Central memory CD8-positive, alpha-beta T cell (primary cell): ENCODE results near the gene AANAT.

Experiments
- ATAC-seq: fragments of 150-1000 bp; cut with Tn5 transposase; replicated peaks from 2 replicates; pipeline ENCODE4 v1.10.0; 2022; ENCODE audit warnings: mild to moderate bottlenecking, moderate FRiP score, moderate number of reproducible peaks; ENCODE audit not compliant: poor library complexity, severe bottlenecking; ENCODE audit errors: extremely low read depth
- DNase-seq, 2 donors: peaks; one replicate each; pipeline ENCODE4 v3.0.0; 2021; ENCODE audit warnings: low spot score in 2 of 2
- H3K27ac Mint-ChIP-seq: one replicate; pipeline ENCODE4 v1.8.0; 2022; ENCODE audit warnings: low read depth, mild to moderate bottlenecking, moderate library complexity, mixed read lengths
- H3K27me3 Mint-ChIP-seq: one replicate; pipeline ENCODE4 v1.8.0; 2022; ENCODE audit warnings: mixed read lengths
- H3K36me3 Mint-ChIP-seq: one replicate; pipeline ENCODE4 v1.8.0; 2022; ENCODE audit warnings: mild to moderate bottlenecking, moderate library complexity, mixed read lengths; ENCODE audit not compliant: insufficient read depth
- H3K4me1 Mint-ChIP-seq: one replicate; pipeline ENCODE4 v1.8.0; 2022; ENCODE audit warnings: mixed read lengths
- H3K4me3 Mint-ChIP-seq: one replicate; pipeline ENCODE4 v1.8.0; 2022; ENCODE audit warnings: mild to moderate bottlenecking, moderate library complexity, mixed read lengths
- H3K9me3 Mint-ChIP-seq: one replicate; pipeline ENCODE4 v1.8.0; 2022; ENCODE audit warnings: mixed read lengths

Gene AANAT

GRCh38 chr17:76462556-76463290 lies 4.7 kb upstream of the AANAT start:
- H3K27me3 Mint-ChIP-seq = no peaks in the 10 kb centered on the region
- DNase-seq = no peak
- H3K9me3 Mint-ChIP-seq = no peaks in the 10 kb centered on the region
- no peaks in the 10 kb centered on the region for H3K36me3 Mint-ChIP-seq
- no peak for ATAC-seq
- H3K4me1 Mint-ChIP-seq = peaks cover 9% of the 10 kb centered on the region
- H3K27ac Mint-ChIP-seq = no peak overlapping the region
- H3K4me3 Mint-ChIP-seq = no peak overlapping the region

GRCh38 chr17:76466775-76467130 lies 650 bp upstream of the AANAT start:
- Mint-ChIP-seq H3K36me3 (peaks cover 1% of the 10 kb centered on the region), H3K27ac (no peak overlapping the region), H3K27me3 (no peaks in the 10 kb centered on the region), H3K9me3 (no peaks in the 10 kb centered on the region), H3K4me1 (peaks cover 9% of the 10 kb centered on the region), H3K4me3 (no peak overlapping the region)
- DNase-seq = no peak
- ATAC-seq = no peak

- no peak for ATAC-seq
- no peaks in the 10 kb centered on the region for H3K27me3 Mint-ChIP-seq
- H3K9me3 Mint-ChIP-seq = no peaks in the 10 kb centered on the region
- peaks cover 9% of the 10 kb centered on the region for H3K4me1 Mint-ChIP-seq
- H3K4me3 Mint-ChIP-seq = no peak overlapping the region
- H3K27ac Mint-ChIP-seq = no peak overlapping the region
- DNase-seq = no peak
- peaks cover 5% of the 10 kb centered on the region for H3K36me3 Mint-ChIP-seq
These were observed 618 bp downstream of the AANAT start for GRCh38 chr17:76467809-76468633.

- no peak for ATAC-seq
These were observed 1.2 kb downstream of the AANAT start for GRCh38 chr17:76468634-76469010.

GRCh38 chr17:76469076-76469990 lies 1.9 kb downstream of the AANAT start:
- DNase-seq = no peak
- H3K9me3 Mint-ChIP-seq = no peaks in the 10 kb centered on the region
- peaks cover 7% of the 10 kb centered on the region for H3K36me3 Mint-ChIP-seq
- H3K27ac Mint-ChIP-seq = no peak overlapping the region
- no peaks in the 10 kb centered on the region for H3K27me3 Mint-ChIP-seq
- H3K4me1 Mint-ChIP-seq = peaks cover 9% of the 10 kb centered on the region
- no peak for ATAC-seq
- H3K4me3 Mint-ChIP-seq = no peak overlapping the region

More at GRCh38 chr17:76468634-76469010, 1.2 kb downstream of the AANAT start:
- Mint-ChIP-seq H3K9me3 (no peaks in the 10 kb centered on the region), H3K4me3 (no peak overlapping the region), H3K4me1 (peaks cover 9% of the 10 kb centered on the region), H3K36me3 (peaks cover 7% of the 10 kb centered on the region), H3K27ac (no peak overlapping the region), H3K27me3 (no peaks in the 10 kb centered on the region)
- no peak for DNase-seq

- no peak for ATAC-seq
- no peak overlapping the region for H3K27ac Mint-ChIP-seq
These were observed 2.8 kb downstream of the AANAT start for GRCh38 chr17:76469991-76470739.

GRCh38 chr17:76471498-76472257 lies 4.3 kb downstream of the AANAT start:
- Mint-ChIP-seq H3K4me3 (no peak overlapping the region), H3K9me3 (no peaks in the 10 kb centered on the region), H3K27me3 (no peaks in the 10 kb centered on the region), H3K27ac (peak overlapping the region; percentile 70), H3K4me1 (no peaks in the 10 kb centered on the region), H3K36me3 (peaks cover 16% of the 10 kb centered on the region)
- no peak for DNase-seq
- ATAC-seq = no peak

More at GRCh38 chr17:76469991-76470739, 2.8 kb downstream of the AANAT start:
- Mint-ChIP-seq H3K4me3 (no peak overlapping the region), H3K4me1 (peaks cover 9% of the 10 kb centered on the region), H3K27me3 (no peaks in the 10 kb centered on the region), H3K9me3 (no peaks in the 10 kb centered on the region), H3K36me3 (peaks cover 10% of the 10 kb centered on the region)
- DNase-seq = no peak

GRCh38 chr17:76472258-76472645 lies 4.8 kb downstream of the AANAT start:
- Mint-ChIP-seq H3K36me3 (peaks cover 16% of the 10 kb centered on the region), H3K4me1 (no peaks in the 10 kb centered on the region), H3K27ac (no peak overlapping the region), H3K27me3 (no peaks in the 10 kb centered on the region), H3K9me3 (no peaks in the 10 kb centered on the region), H3K4me3 (no peak overlapping the region)
- DNase-seq = no peak
- no peak for ATAC-seq

- H3K27me3 Mint-ChIP-seq = no peaks in the 10 kb centered on the region
- H3K36me3 Mint-ChIP-seq = peaks cover 16% of the 10 kb centered on the region
- DNase-seq = no peak
- no peak overlapping the region for H3K4me3 Mint-ChIP-seq
- H3K27ac Mint-ChIP-seq = no peak overlapping the region
- H3K9me3 Mint-ChIP-seq = no peaks in the 10 kb centered on the region
- ATAC-seq = no peak
- no peaks in the 10 kb centered on the region for H3K4me1 Mint-ChIP-seq
These were observed 5.3 kb downstream of the AANAT start for GRCh38 chr17:76472726-76473125.

GRCh38 chr17:76473541-76473985 lies 6.2 kb downstream of the AANAT start:
- Mint-ChIP-seq H3K9me3 (no peaks in the 10 kb centered on the region), H3K27ac (no peak overlapping the region), H3K27me3 (no peaks in the 10 kb centered on the region), H3K4me1 (no peaks in the 10 kb centered on the region), H3K4me3 (no peak overlapping the region), H3K36me3 (peaks cover 15% of the 10 kb centered on the region)
- ATAC-seq (no peak), DNase-seq (no peak)

GRCh38 chr17:76474238-76474637 lies 6.8 kb downstream of the AANAT start:
- Mint-ChIP-seq H3K4me1 (no peaks in the 10 kb centered on the region), H3K9me3 (no peaks in the 10 kb centered on the region), H3K27me3 (no peaks in the 10 kb centered on the region), H3K4me3 (no peak overlapping the region), H3K27ac (no peak overlapping the region), H3K36me3 (peaks cover 15% of the 10 kb centered on the region)
- no peak for ATAC-seq
- DNase-seq = no peak
